Measurements from ENCODE around the gene CTSC.
A peak's percentile ranks its signal among the peaks of the same experiment; 100 is the strongest.

CTSC gene

GRCh38 chr11:88358040-88358431 lies 20.5 kb upstream of the CTSC start:
- POLR2A ChIA-PET: interaction anchor here (1.8 kb wide), 1 partner anchor 20 kb away, joined by 7 read pairs; the partner anchor contains the start of gene CTSC
- DNase-seq (ENCODE audit: extremely low spot score): no peak
- TF ChIP-seq HDGF (IDR thresholded peaks at IDR 0.05; ENCODE audit: borderline replicate concordance) (no peak), TARDBP (IDR thresholded peaks at IDR 0.05) (no peak), ZNF384 (IDR thresholded peaks at IDR 0.05) (no peak), PKNOX1 (IDR thresholded peaks at IDR 0.05) (peak; percentile 13; the same call in 1 of the 2 replicates), ARNT (IDR thresholded peaks at IDR 0.05) (no peak), FOXM1 (IDR thresholded peaks at IDR 0.05; ENCODE audit: borderline replicate concordance) (no peak)
- CTCF ChIA-PET: interaction anchor here (0.7 kb wide), 1 partner anchor 77 kb away, joined by 3 read pairs; no protein-coding TSS in a partner anchor

- TF ChIP-seq PKNOX1 (IDR thresholded peaks at IDR 0.05) (peak; percentile 29; the same call in 1 of the 2 replicates), HDGF (IDR thresholded peaks at IDR 0.05; ENCODE audit: borderline replicate concordance) (no peak), CTBP1 (IDR thresholded peaks at IDR 0.05; ENCODE audit: borderline replicate concordance) (0 out of 2 replicates have a peak, but pooled peaks have one; percentile 41)
- POLR2A ChIA-PET: interaction anchor here (1.8 kb wide), 1 partner anchor 20 kb away, joined by 7 read pairs; the partner anchor contains the start of gene CTSC
- CTCF ChIA-PET: interaction anchor here (0.6 to 1.0 kb wide), 3 partner anchors 20 to 76 kb away, joined by 3 to 4 read pairs (median 3); partner anchors contain the start of gene CTSC
- peak; percentile 16 for DNase-seq (ENCODE audit: extremely low spot score)
These were observed 19.9 kb upstream of the CTSC start for GRCh38 chr11:88357323-88358039.

DNA sequence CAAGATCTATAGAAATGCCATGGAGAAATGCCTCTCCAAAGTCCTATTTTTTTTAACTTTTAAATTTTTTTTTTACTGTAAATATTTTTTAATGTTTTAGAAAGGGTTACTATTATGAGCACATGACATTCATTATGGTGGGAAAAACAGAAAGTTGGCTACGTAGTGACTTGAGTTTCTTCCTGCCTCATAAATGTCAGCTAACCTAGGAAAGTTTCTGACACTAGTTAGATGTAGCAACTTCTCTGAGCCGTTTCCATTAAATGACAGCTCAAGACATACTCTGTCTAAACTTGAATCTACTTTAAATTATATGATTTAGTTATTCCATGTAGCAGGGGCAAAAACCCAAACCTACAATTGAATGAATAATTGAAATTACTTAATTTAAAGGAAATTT lies 18.4 kb upstream of the CTSC start:
- ChIA-PET POLR2A (interaction anchor here (0.7 kb wide), 1 partner anchor 27 kb away, joined by 4 read pairs; no protein-coding TSS in a partner anchor), CTCF (interaction anchor here (0.5 kb wide), 1 partner anchor 1003 kb away, joined by 3 read pairs; no protein-coding TSS in a partner anchor)
- DNase-seq (ENCODE audit: extremely low spot score): no peak
- no peak for TF ChIP-seq FOXK2 (IDR thresholded peaks at IDR 0.05)
- TF ChIP-seq SP1 (IDR thresholded peaks at IDR 0.05): no peak
- no peak for TF ChIP-seq HDGF (IDR thresholded peaks at IDR 0.05; ENCODE audit: borderline replicate concordance)
- TF ChIP-seq BHLHE40 (IDR thresholded peaks at IDR 0.05; ENCODE audit: borderline replicate concordance): no peak
- no peak for TF ChIP-seq CTBP1 (IDR thresholded peaks at IDR 0.05; ENCODE audit: borderline replicate concordance)
- no peak for TF ChIP-seq PKNOX1 (IDR thresholded peaks at IDR 0.05)

DNA sequence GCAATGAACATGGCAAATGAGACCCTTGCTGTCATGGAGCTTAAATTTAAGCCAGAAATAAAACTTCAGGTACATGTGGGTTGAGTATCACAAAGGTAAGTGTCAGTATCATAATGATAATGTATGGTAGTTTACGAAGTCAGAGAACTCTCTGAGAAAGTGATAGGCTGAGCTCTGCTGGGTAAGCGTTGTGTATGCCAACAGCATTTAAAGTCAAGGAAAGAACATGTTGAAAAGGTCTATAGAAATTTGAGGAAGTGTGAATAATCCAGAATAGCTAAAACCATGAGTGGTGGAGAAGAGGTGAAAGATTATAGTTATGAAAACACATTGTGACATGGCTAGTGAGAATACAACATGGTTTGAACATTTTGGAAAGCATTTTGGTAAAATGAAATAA lies 17.4 kb upstream of the CTSC start:
- TF ChIP-seq BHLHE40 (IDR thresholded peaks at IDR 0.05; ENCODE audit: borderline replicate concordance): no peak
- no peak for TF ChIP-seq CTBP1 (IDR thresholded peaks at IDR 0.05; ENCODE audit: borderline replicate concordance)
- no peak for TF ChIP-seq LEF1 (IDR thresholded peaks at IDR 0.05; ENCODE audit: borderline replicate concordance)
- TF ChIP-seq SUZ12 (IDR thresholded peaks at IDR 0.05): no peak
- no peak for TF ChIP-seq ARNT (IDR thresholded peaks at IDR 0.05)
- TF ChIP-seq TARDBP (IDR thresholded peaks at IDR 0.05): no peak
- no peak for DNase-seq (ENCODE audit: extremely low spot score)
- CTCF ChIA-PET: no interaction called here
- POLR2A ChIA-PET: interaction anchor here (1.0 kb wide), 1 partner anchor 17 kb away, joined by 3 read pairs; the partner anchor contains the start of gene CTSC

DNA sequence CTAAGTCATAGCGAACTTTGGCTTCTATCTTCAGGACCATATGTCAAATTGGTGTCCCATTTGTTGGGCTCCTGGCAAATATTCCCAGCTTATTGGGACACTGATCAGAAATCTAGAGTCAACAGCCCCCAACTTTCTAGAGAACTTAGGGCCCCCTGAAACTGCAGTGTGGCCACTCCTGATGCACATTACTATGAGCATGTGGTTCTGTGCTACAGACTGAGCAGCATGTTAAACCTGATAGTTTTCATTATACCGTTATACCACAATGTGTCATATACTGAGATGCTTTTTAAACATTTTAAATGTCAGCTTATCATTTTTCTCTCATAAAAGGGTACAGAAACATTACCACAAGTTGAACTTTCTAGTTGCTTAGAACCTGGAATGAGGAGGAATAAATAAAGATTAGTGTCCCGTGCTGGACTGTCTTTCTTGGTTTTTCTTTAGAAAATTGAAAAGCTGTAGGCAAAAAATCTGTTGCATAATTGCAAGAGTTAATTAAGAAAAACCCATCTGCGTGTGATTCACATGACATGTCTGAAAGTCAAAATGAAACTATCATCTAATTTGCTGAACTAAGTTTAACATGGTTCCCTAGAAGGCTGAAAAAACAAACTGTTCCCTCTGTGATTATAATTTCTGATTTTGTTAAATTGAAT lies 16.4 kb upstream of the CTSC start:
- DNase-seq (ENCODE audit: extremely low spot score): no peak
- TF ChIP-seq CTBP1 (IDR thresholded peaks at IDR 0.05; ENCODE audit: borderline replicate concordance) (no peak), L3MBTL2 (conservative IDR thresholded peaks at IDR 0.05) (no peak), TARDBP (IDR thresholded peaks at IDR 0.05) (no peak), LEF1 (IDR thresholded peaks at IDR 0.05; ENCODE audit: borderline replicate concordance) (no peak), SP1 (IDR thresholded peaks at IDR 0.05) (no peak), FOXK2 (IDR thresholded peaks at IDR 0.05) (no peak), SUZ12 (IDR thresholded peaks at IDR 0.05) (no peak), BHLHE40 (IDR thresholded peaks at IDR 0.05; ENCODE audit: borderline replicate concordance) (no peak), PKNOX1 (IDR thresholded peaks at IDR 0.05) (no peak), FOXA1 (IDR thresholded peaks at IDR 0.05) (no peak), ARNT (IDR thresholded peaks at IDR 0.05) (no peak), HDGF (IDR thresholded peaks at IDR 0.05; ENCODE audit: borderline replicate concordance) (no peak)
- POLR2A ChIA-PET: no interaction called here
- CTCF ChIA-PET: no interaction called here

DNA sequence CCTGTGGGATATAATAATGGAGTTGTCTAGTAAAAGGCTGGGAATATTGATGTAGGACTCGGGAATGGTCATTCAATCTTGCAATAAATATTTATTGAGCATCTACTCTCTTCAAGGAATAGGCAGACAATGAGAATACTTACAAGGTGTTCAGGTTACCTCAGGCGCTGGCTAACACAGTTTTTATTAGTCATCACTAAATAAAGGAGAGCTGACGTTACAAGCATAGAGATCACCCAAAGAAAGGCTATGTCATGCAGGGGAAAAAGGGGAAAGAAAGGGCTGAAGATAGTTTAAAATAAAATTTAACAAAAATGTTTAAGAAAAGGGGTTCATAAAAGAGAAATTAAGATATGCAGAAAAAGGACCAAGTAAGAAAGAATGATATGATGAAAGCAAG lies 15.8 kb upstream of the CTSC start:
- DNase-seq (ENCODE audit: extremely low spot score): no peak
- no peak for TF ChIP-seq TARDBP (IDR thresholded peaks at IDR 0.05)
- CTCF ChIA-PET: no interaction called here
- POLR2A ChIA-PET: no interaction called here
